MM.1S (cell line): ENCODE data around the gene C10orf143.
"Not testable (repeated sequence)": the region's sequence is repeated elsewhere in the genome, so short reads cannot be mapped to it uniquely, and the experiment has no call there.

Experiments
- EZH2 ChIP-seq: fragments of 300-600 bp; sonication (generic); optimal IDR thresholded peaks from 2 replicates; pipeline ENCODE3; 2017; ENCODE audit warnings: low read depth, mild to moderate bottlenecking, antibody characterized with exemption, low read length, mixed read lengths
- EZH2phosphoT487 ChIP-seq: fragments of 300-600 bp; sonication (generic); IDR thresholded peaks from 2 replicates; pipeline ENCODE4 v1.6.1; 2018; ENCODE audit warnings: antibody characterized with exemption, low read length
- TF ChIP-seq, protein P1 (sequence below): fragments of 300-600 bp; sonication (generic); IDR thresholded peaks from 2 replicates; pipeline ENCODE4 v1.5.1; 2016; ENCODE audit warnings: antibody characterized with exemption, low read length, mixed read lengths

DNA sequence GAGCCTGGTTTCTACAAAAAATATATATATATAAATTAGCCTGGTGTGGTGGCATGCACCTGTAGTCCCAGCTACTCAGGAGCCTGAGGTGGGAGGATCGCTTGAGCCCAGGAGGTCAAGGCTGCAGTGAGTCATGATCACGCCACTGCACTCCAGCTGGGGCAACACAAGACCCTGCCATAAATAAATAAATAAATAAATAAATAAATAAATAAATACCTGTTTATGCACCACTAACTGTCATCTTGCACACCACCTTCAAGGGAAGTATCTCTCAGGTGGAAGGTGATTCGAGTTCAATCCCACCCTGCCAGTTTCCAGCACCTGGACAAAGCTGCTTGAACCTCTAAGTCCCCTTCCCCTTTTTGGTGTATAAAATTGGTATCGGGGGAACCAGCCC is 6.3 kb upstream of the C10orf143 start:
- not testable (repeated sequence) for TF ChIP-seq EZH2, EZH2phosphoT487
- TF ChIP-seq, protein P1, sequence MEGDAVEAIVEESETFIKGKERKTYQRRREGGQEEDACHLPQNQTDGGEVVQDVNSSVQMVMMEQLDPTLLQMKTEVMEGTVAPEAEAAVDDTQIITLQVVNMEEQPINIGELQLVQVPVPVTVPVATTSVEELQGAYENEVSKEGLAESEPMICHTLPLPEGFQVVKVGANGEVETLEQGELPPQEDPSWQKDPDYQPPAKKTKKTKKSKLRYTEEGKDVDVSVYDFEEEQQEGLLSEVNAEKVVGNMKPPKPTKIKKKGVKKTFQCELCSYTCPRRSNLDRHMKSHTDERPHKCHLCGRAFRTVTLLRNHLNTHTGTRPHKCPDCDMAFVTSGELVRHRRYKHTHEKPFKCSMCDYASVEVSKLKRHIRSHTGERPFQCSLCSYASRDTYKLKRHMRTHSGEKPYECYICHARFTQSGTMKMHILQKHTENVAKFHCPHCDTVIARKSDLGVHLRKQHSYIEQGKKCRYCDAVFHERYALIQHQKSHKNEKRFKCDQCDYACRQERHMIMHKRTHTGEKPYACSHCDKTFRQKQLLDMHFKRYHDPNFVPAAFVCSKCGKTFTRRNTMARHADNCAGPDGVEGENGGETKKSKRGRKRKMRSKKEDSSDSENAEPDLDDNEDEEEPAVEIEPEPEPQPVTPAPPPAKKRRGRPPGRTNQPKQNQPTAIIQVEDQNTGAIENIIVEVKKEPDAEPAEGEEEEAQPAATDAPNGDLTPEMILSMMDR, result not testable (repeated sequence)
